KMS-11 (cell line): ENCODE results near the gene DMD.

Experiments used
- H2AFZ ChIP-seq: fragments of 200-600 bp; sonication (generic); 2 replicates; pipeline ENCODE4 v1.6.1; 2016; ENCODE audit warnings: antibody characterized with exemption, mixed run types, low read depth
- H3K27ac ChIP-seq: fragments of 200-600 bp; sonication (generic); 2 replicates; pipeline ENCODE4 v1.6.1; 2016; ENCODE audit warnings: mild to moderate bottlenecking, mixed run types
- H3K27me3 ChIP-seq: fragments of 200-600 bp; sonication (generic); 2 replicates; pipeline ENCODE4 v1.6.1; 2017; ENCODE audit warnings: mild to moderate bottlenecking, low read depth, mixed run types, moderate library complexity; ENCODE audit not compliant: insufficient read depth
- H3K36me3 ChIP-seq: fragments of 200-600 bp; sonication (generic); 2 replicates; pipeline ENCODE4 v1.6.1; 2017; ENCODE audit warnings: mild to moderate bottlenecking, mixed run types; ENCODE audit not compliant: insufficient read depth
- H3K4me1 ChIP-seq: fragments of 200-600 bp; sonication (generic); 2 replicates; pipeline ENCODE4 v1.6.1; 2016; ENCODE audit warnings: mild to moderate bottlenecking, low read depth, mixed run types; ENCODE audit not compliant: poor library complexity, severe bottlenecking
- H3K4me2 ChIP-seq: fragments of 200-600 bp; sonication (generic); 2 replicates; pipeline ENCODE4 v1.7.0; 2016; ENCODE audit warnings: mild to moderate bottlenecking, mixed run types
- H3K4me3 ChIP-seq: fragments of 200-600 bp; sonication (generic); IDR thresholded peaks from 2 replicates; pipeline ENCODE4 v1.6.1; 2017; ENCODE audit warnings: low read depth, low read length, mixed read lengths; ENCODE audit not compliant: insufficient read depth
- H3K79me2 ChIP-seq: fragments of 200-600 bp; sonication (generic); 2 replicates; pipeline ENCODE4 v1.6.1; 2016; ENCODE audit warnings: low read depth, mixed run types; ENCODE audit not compliant: insufficient read depth
- H3K9ac ChIP-seq: fragments of 200-600 bp; sonication (generic); 2 replicates; pipeline ENCODE4 v1.6.1; 2016; ENCODE audit warnings: mild to moderate bottlenecking, mixed run types
- H4K20me1 ChIP-seq: fragments of 200-600 bp; sonication (generic); 2 replicates; pipeline ENCODE4 v1.6.1; 2016; ENCODE audit warnings: mild to moderate bottlenecking, mixed run types; ENCODE audit not compliant: insufficient read depth
- TF ChIP-seq, protein P1 (sequence below): fragments of 200-600 bp; sonication (generic); conservative IDR thresholded peaks from 2 replicates; pipeline ENCODE4 v1.6.1; 2017; ENCODE audit warnings: low read depth, mild to moderate bottlenecking, antibody characterized with exemption, low read length, moderate library complexity, mixed read lengths

Gene DMD

DNA sequence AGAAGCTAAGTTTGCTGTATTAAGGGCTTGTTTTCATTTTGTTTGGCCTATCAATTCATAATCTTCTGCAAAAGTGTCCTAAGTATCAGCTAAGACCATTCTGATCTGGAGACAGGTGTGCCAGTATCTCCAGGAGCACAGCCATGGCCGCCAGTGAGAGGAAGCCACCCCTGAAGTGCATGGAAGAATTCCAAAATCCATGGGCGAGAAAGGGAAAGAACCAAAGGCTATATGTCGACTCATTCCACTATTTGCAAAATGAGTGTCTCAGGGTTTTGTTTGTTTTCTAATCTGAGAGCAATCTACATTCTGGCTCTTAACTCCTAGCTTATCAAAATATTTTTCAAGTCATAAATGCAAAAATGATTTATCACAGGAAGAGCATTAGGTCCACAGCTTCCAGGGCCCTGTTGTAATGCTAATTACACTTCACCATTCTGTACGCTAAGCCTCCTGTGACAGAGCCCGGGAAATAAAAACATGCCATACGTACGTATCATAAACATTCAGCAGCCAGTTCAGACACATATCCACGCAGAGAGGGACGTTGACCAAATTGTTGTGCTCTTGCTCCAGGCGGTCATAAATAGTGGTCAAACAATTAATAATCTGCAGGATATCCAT lies 2002.2 kb downstream of the DMD start:
- Histone ChIP-seq H3K79me2 (no peaks in the 10 kb centered on the region), H3K36me3 (no peaks in the 10 kb centered on the region), H3K4me3 (no peak overlapping the region), H3K27ac (no peak overlapping the region), H3K4me1 (no peaks in the 10 kb centered on the region), H3K27me3 (no peaks in the 10 kb centered on the region), H3K4me2 (no peak overlapping the region), H2AFZ (no peak overlapping the region), H4K20me1 (no peaks in the 10 kb centered on the region), H3K9ac (no peak overlapping the region)
- TF ChIP-seq, protein P1, sequence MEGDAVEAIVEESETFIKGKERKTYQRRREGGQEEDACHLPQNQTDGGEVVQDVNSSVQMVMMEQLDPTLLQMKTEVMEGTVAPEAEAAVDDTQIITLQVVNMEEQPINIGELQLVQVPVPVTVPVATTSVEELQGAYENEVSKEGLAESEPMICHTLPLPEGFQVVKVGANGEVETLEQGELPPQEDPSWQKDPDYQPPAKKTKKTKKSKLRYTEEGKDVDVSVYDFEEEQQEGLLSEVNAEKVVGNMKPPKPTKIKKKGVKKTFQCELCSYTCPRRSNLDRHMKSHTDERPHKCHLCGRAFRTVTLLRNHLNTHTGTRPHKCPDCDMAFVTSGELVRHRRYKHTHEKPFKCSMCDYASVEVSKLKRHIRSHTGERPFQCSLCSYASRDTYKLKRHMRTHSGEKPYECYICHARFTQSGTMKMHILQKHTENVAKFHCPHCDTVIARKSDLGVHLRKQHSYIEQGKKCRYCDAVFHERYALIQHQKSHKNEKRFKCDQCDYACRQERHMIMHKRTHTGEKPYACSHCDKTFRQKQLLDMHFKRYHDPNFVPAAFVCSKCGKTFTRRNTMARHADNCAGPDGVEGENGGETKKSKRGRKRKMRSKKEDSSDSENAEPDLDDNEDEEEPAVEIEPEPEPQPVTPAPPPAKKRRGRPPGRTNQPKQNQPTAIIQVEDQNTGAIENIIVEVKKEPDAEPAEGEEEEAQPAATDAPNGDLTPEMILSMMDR: no peak

DNA sequence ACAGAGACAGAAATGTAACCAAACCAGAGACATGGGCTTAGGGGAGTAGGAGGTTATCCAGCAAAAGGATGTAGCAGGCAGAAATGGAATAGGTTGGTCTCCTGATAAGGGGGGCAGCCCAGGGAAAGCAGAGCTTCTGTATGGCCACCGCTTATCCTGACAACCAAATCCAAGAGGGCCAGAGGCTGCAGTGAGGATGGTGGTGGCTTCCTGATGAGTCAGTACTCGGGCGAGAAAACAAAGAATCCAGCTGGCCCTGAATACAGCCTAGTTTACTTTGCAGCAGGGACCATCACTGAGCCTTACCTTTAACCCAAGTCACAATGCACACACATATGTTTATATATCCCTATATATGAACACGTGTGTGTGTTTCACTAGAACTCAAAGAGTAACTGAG lies 2009.8 kb downstream of the DMD start:
- H2AFZ ChIP-seq: no peak overlapping the region
- TF ChIP-seq, protein P1: no peak
- no peaks in the 10 kb centered on the region for H3K27me3 ChIP-seq
- no peaks in the 10 kb centered on the region for H3K4me1 ChIP-seq
- H3K27ac ChIP-seq: no peak overlapping the region
- no peaks in the 10 kb centered on the region for H3K79me2 ChIP-seq
- no peak overlapping the region for H3K4me2 ChIP-seq
- H3K4me3 ChIP-seq: no peak overlapping the region
- no peaks in the 10 kb centered on the region for H4K20me1 ChIP-seq
- no peak overlapping the region for H3K9ac ChIP-seq
- H3K36me3 ChIP-seq: no peaks in the 10 kb centered on the region

DNA sequence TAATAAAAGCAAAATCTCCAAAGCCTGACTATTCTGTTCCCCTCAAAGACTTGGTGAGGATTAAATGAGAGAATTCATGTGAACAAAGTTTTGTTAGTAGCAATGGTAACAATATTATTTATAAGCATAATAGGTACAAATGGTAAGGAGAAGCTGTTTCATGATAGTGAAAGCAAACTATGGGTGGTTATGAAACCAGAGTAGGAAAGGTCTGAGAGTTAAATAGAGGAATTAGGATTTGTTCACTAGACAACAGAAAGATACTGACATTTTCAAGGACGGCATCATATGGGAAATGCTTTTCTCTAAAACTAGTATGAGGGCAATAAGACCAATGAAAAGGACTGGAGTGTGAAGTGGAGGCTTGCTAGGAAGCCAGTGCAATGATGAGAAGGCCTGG lies 2010.9 kb downstream of the DMD start:
- Histone ChIP-seq H3K27me3 (no peaks in the 10 kb centered on the region), H3K79me2 (no peaks in the 10 kb centered on the region), H3K4me3 (no peak overlapping the region), H3K9ac (no peak overlapping the region), H3K4me2 (no peak overlapping the region), H3K36me3 (no peaks in the 10 kb centered on the region), H2AFZ (no peak overlapping the region), H3K4me1 (no peaks in the 10 kb centered on the region), H4K20me1 (no peaks in the 10 kb centered on the region), H3K27ac (no peak overlapping the region)
- TF ChIP-seq, protein P1: no peak

DNA sequence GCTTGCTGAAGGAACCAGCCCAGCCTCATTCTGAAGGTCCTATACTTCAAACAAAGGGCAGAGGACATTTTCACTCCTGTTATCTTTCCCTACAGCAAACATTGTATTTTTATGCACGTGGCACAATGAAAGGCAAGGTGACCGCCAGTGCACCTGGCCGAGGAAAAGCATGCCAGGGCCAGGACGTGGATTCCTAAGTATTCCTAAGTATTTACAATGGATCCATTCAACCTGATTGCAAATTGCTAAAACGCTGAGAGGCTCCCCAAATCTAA lies 2011.6 kb downstream of the DMD start:
- H3K4me3 ChIP-seq: no peak overlapping the region
- H3K36me3 ChIP-seq: no peaks in the 10 kb centered on the region
- H3K27ac ChIP-seq: no peak overlapping the region
- no peaks in the 10 kb centered on the region for H3K27me3 ChIP-seq
- no peak overlapping the region for H3K9ac ChIP-seq
- TF ChIP-seq, protein P1: no peak
- no peaks in the 10 kb centered on the region for H3K79me2 ChIP-seq
- no peaks in the 10 kb centered on the region for H4K20me1 ChIP-seq
- H3K4me1 ChIP-seq: no peaks in the 10 kb centered on the region
- no peak overlapping the region for H2AFZ ChIP-seq
- H3K4me2 ChIP-seq: no peak overlapping the region
